Activated naive CD4-positive, alpha-beta T cell treated with anti-CD3 and anti-CD28 coated beads, Interleukin-2, amount 10 ng/mL, durations not matched to agents 7 days and 5 days (primary cell): ENCODE data around the gene EHD3.

Experiments used
- CTCF ChIA-PET: fragments of 350-600 bp; sonication (Branson Sonifier 250); formaldehyde crosslinking; loops from one replicate; lab custom pipeline; 2021; ENCODE audit warnings: antibody characterized with exemption; lab: Charles Lee
- DNase-seq: peaks from one replicate; pipeline ENCODE4 v3.0.0-alpha.2; 2020
- H3K27ac Mint-ChIP-seq: one replicate; pipeline ENCODE4 v1.8.0; 2021; ENCODE audit warnings: mild to moderate bottlenecking, moderate library complexity, mixed read lengths
- H3K27me3 Mint-ChIP-seq: one replicate; pipeline ENCODE4 v1.8.0; 2021; ENCODE audit warnings: mild to moderate bottlenecking, mixed read lengths
- H3K36me3 Mint-ChIP-seq: one replicate; pipeline ENCODE4 v1.8.0; 2021; ENCODE audit warnings: mixed read lengths
- H3K4me1 Mint-ChIP-seq: one replicate; pipeline ENCODE4 v1.8.0; 2021; ENCODE audit warnings: mixed read lengths
- H3K4me3 Mint-ChIP-seq: one replicate; pipeline ENCODE4 v1.8.0; 2021; ENCODE audit warnings: mild to moderate bottlenecking, moderate library complexity, mixed read lengths
- H3K9me3 Mint-ChIP-seq: one replicate; pipeline ENCODE4 v1.8.0; 2021; ENCODE audit warnings: mixed read lengths

The EHD3 gene

DNA sequence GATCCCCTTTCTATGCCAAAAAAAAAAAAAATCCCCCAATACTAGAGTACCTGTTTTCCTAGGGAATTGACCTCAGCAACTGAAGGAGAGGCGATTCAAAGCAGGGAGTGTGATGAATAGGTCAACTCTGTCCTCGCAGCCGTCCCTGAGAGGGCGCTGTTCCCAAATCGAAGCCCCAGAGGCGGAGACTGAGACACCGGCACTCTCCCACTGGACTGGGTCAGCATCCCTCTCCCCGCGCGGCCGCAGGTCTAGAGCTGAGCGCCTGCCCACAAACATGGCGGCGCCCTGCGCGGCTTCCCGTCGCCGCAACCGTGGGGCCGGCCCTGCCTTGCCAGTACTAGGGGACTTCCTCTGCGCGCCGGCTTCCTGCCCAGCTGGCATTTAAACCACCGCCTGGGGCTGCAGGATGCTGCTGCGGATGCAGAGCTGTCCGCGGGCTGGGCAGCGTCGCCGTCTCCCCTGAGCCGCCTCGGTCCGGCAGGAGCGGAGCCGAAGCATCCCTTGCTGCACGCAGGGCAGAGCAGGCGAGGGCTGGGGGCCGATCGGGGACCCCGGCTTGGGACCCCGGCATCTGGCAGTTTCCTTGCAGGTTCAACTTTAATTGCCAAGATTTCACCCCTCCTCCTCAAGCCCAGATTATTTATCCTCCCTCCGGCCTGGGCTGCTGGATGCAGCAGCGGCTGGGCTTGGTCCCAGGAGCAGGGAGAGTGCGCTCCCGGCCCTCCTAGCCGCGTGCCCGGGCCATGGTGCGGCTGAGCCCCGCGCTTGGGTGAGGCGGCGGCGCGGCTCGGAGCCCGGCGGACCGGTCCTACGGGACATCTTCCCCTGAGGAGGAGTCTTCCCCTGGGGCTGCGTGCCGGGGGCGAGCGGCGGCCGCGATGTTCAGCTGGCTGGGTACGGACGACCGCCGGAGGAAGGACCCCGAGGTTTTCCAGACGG lies at the start of gene EHD3:
TSS of gene EHD3 (plus strand) at position 412 of the 942 bp plus-strand sequence. CDS start at position 882, 470 bp downstream.
- CTCF ChIA-PET, result interaction anchor here (1.4 to 3.1 kb wide), 2 partner anchors 100 to 522 kb away, joined by 4 to 13 read pairs; no protein-coding TSS in a partner anchor
- Mint-ChIP-seq H3K27ac (peak within 1 kb of the TSS; percentile 58), H3K27me3 (peaks cover 16% of the 10 kb centered on the region), H3K9me3 (no peaks in the 10 kb centered on the region), H3K36me3 (no peaks in the 10 kb centered on the region), H3K4me1 (peaks cover 15% of the 10 kb centered on the region), H3K4me3 (peak within 1 kb of the TSS; percentile 62)
- peak; percentile 84 for DNase-seq

GRCh38 chr2:31187166-31187565 lies 46.8 kb upstream of the EHD3 start:
- peaks cover 9% of the 10 kb centered on the region for H3K27me3 Mint-ChIP-seq
- no peak overlapping the region for H3K4me3 Mint-ChIP-seq
- no peaks in the 10 kb centered on the region for H3K36me3 Mint-ChIP-seq
- no peaks in the 10 kb centered on the region for H3K9me3 Mint-ChIP-seq
- no peak for DNase-seq
- CTCF ChIA-PET, result no interaction called here
- no peak overlapping the region for H3K27ac Mint-ChIP-seq
- H3K4me1 Mint-ChIP-seq, result no peaks in the 10 kb centered on the region

- CTCF ChIA-PET, result no interaction called here
- Mint-ChIP-seq H3K9me3 (no peaks in the 10 kb centered on the region), H3K27ac (no peak overlapping the region), H3K4me1 (no peaks in the 10 kb centered on the region), H3K4me3 (no peak overlapping the region), H3K36me3 (no peaks in the 10 kb centered on the region), H3K27me3 (peaks cover 9% of the 10 kb centered on the region)
- DNase-seq, result no peak
These were observed 45.8 kb upstream of the EHD3 start for GRCh38 chr2:31188131-31188530.

GRCh38 chr2:31189141-31189540 lies 44.8 kb upstream of the EHD3 start:
- Mint-ChIP-seq H3K4me1 (no peaks in the 10 kb centered on the region), H3K9me3 (no peaks in the 10 kb centered on the region), H3K4me3 (no peak overlapping the region), H3K27me3 (peaks cover 3% of the 10 kb centered on the region), H3K27ac (no peak overlapping the region), H3K36me3 (no peaks in the 10 kb centered on the region)
- CTCF ChIA-PET, result no interaction called here
- no peak for DNase-seq

DNA sequence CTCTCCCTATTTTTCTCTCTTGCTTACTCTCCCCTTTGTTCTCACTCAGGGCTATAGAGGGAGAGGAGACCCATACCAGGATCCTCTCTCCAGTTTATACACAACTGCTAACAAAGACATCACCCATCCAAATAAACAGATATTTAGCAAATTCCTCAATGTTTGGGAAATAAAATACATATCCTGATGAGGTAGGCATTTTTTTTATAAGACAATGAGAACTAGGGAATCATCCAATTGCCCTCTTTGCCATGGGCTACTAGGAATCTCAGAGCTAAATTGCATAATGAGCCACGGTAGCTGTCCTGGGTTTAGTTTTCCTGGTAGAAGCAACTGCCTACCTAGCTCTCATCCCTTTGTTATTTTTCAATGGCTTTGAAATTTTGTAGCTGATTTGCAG lies 43.8 kb upstream of the EHD3 start:
- no peak for DNase-seq
- Mint-ChIP-seq H3K4me1 (no peaks in the 10 kb centered on the region), H3K9me3 (no peaks in the 10 kb centered on the region), H3K27me3 (no peaks in the 10 kb centered on the region), H3K4me3 (no peak overlapping the region), H3K27ac (no peak overlapping the region), H3K36me3 (no peaks in the 10 kb centered on the region)
- CTCF ChIA-PET, result interaction anchor here (0.7 kb wide), 1 partner anchor 144 kb away, joined by 4 read pairs; no protein-coding TSS in a partner anchor

DNA sequence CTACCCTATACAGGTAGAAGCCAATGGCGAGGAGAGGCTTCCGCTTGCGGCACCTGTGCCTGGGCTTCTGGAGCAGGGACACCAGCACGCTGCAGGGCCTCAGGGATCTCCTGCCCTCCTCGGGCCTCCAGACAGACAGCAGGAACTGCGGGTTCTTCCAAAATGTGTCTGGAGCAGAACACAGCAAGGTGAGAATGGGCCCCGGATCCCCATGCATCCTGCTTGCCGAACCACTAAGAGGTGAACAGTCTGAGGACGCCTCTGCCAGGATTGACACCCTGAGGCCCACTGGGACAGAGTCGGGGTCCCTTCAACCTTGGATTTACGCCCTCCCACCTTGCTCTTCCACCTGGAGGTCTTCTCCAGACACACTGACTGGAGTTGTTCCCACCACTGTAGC lies 42.0 kb upstream of the EHD3 start:
- no peak for DNase-seq
- Mint-ChIP-seq H3K9me3 (no peaks in the 10 kb centered on the region), H3K4me3 (no peak overlapping the region), H3K36me3 (no peaks in the 10 kb centered on the region), H3K4me1 (no peaks in the 10 kb centered on the region), H3K27me3 (no peaks in the 10 kb centered on the region), H3K27ac (no peak overlapping the region)
- CTCF ChIA-PET, result no interaction called here

DNA sequence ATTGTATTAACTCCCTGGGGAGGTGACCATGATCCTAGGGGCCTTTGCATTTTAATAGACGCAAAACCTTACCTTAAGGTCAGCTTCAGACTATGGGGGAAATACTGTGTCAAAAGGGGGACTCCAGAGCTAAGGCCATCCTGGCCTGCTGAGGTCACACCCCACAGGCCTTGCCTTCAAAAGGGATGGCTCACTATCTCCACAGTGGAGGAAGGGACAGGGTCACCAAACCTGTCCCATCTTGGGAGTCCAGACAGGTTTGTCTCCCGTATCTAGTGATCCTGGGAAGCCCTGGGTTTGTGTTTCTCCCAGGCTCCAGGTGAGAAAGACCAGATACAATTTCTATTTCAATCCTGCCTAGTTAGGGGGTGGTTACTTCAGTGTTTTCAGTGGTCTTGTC lies 41.6 kb upstream of the EHD3 start:
- Mint-ChIP-seq H3K27ac (no peak overlapping the region), H3K27me3 (no peaks in the 10 kb centered on the region), H3K9me3 (no peaks in the 10 kb centered on the region), H3K4me1 (no peaks in the 10 kb centered on the region), H3K36me3 (no peaks in the 10 kb centered on the region), H3K4me3 (no peak overlapping the region)
- CTCF ChIA-PET, result no interaction called here
- DNase-seq, result no peak

DNA sequence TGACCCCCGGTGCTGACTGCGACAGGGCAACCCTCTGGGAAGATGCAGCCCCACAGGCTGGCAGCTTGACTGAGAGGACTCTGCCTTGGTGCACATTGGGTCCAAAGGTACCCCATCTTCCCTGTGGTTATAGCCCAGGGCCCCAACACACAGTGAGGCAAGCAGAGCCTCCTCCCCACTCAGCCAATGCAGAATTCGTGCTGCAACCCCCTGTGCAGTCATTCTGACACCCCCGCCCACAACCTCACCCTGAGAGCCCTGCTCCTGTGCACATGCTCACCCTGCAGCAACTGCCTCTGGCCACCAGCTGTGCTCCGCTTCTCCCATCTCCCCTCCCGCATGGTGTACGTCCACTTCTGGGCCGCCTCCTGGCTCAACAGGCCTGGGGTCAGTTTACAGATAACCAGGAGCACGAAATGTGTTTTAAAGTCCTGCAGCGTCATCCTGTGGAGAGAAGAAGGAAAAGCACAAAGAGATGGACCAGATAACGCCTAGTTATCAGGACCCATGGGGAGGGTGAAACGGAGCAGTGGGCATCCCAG lies 41.0 kb upstream of the EHD3 start:
- CTCF ChIA-PET, result no interaction called here
- Mint-ChIP-seq H3K4me3 (no peak overlapping the region), H3K27me3 (no peaks in the 10 kb centered on the region), H3K9me3 (no peaks in the 10 kb centered on the region), H3K27ac (no peak overlapping the region), H3K36me3 (no peaks in the 10 kb centered on the region), H3K4me1 (no peaks in the 10 kb centered on the region)
- DNase-seq, result no peak

GRCh38 chr2:31193806-31194205 lies 40.1 kb upstream of the EHD3 start:
- H3K4me1 Mint-ChIP-seq, result no peaks in the 10 kb centered on the region
- H3K27me3 Mint-ChIP-seq, result no peaks in the 10 kb centered on the region
- no peak overlapping the region for H3K27ac Mint-ChIP-seq
- no peak for DNase-seq
- no peaks in the 10 kb centered on the region for H3K36me3 Mint-ChIP-seq
- H3K9me3 Mint-ChIP-seq, result no peaks in the 10 kb centered on the region
- CTCF ChIA-PET, result no interaction called here
- H3K4me3 Mint-ChIP-seq, result no peak overlapping the region

DNA sequence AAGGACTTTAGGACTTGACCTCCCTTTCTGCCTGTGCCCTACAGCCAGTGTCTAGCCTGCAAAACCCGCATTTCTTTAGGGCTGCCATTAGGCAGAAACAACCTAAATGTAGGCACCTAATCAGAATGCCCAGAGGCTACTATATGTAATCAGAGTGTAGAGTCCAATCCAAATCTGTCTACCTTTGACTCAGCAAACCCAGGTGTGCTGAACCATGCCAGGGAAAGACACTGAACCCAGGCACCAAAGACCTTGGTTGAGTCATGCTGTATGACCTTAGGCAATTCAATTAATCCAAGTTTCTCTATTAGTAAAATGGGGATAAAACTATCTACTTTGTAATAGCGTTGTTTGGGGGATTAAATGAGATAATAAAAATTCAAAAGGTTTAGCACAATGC lies 37.3 kb upstream of the EHD3 start:
- Mint-ChIP-seq H3K27me3 (no peaks in the 10 kb centered on the region), H3K9me3 (no peaks in the 10 kb centered on the region), H3K36me3 (no peaks in the 10 kb centered on the region), H3K27ac (no peak overlapping the region), H3K4me1 (no peaks in the 10 kb centered on the region), H3K4me3 (no peak overlapping the region)
- no peak for DNase-seq
- CTCF ChIA-PET, result interaction anchor here (1.1 to 1.2 kb wide), 2 partner anchors 16 to 26 kb away, joined by 3 read pairs; no protein-coding TSS in a partner anchor

- no peaks in the 10 kb centered on the region for H3K9me3 Mint-ChIP-seq
- no peaks in the 10 kb centered on the region for H3K27me3 Mint-ChIP-seq
- no peaks in the 10 kb centered on the region for H3K4me1 Mint-ChIP-seq
- H3K4me3 Mint-ChIP-seq, result no peak overlapping the region
- H3K27ac Mint-ChIP-seq, result no peak overlapping the region
- DNase-seq, result no peak
- CTCF ChIA-PET, result no interaction called here
- H3K36me3 Mint-ChIP-seq, result no peaks in the 10 kb centered on the region
These were observed 36.8 kb upstream of the EHD3 start for GRCh38 chr2:31197166-31197565.

DNA sequence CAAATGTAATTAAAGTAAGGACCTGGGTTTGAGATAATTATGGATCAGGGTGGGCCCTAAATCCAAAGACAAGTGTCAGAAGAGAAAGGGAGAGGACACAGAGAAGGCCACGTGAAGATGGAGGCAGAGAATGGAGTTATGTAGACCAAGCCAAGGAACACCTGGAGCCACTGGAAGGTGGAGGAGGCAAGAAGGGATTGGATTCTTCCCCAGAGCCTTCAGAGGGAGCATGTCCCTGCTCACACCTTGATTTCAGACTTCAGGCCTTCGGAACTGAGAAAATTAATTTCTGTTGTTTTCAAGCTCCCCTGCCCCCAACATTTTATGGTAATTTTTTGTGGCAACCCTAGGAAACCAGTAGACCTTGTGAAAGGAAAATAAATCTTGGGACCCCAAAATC lies 36.3 kb upstream of the EHD3 start:
- CTCF ChIA-PET, result no interaction called here
- Mint-ChIP-seq H3K9me3 (no peaks in the 10 kb centered on the region), H3K4me1 (no peaks in the 10 kb centered on the region), H3K27ac (no peak overlapping the region), H3K27me3 (no peaks in the 10 kb centered on the region), H3K36me3 (no peaks in the 10 kb centered on the region), H3K4me3 (no peak overlapping the region)
- no peak for DNase-seq

GRCh38 chr2:31199206-31199605 lies 34.7 kb upstream of the EHD3 start:
- CTCF ChIA-PET, result no interaction called here
- H3K27ac Mint-ChIP-seq, result no peak overlapping the region
- H3K36me3 Mint-ChIP-seq, result no peaks in the 10 kb centered on the region

GRCh38 chr2:31200972-31201371 lies 33.0 kb upstream of the EHD3 start:
- Mint-ChIP-seq H3K4me3 (no peak overlapping the region), H3K36me3 (no peaks in the 10 kb centered on the region), H3K9me3 (no peaks in the 10 kb centered on the region), H3K4me1 (no peaks in the 10 kb centered on the region), H3K27me3 (no peaks in the 10 kb centered on the region), H3K27ac (no peak overlapping the region)
- CTCF ChIA-PET, result no interaction called here
- DNase-seq, result no peak

More at GRCh38 chr2:31199206-31199605, 34.7 kb upstream of the EHD3 start:
- no peaks in the 10 kb centered on the region for H3K27me3 Mint-ChIP-seq
- H3K4me3 Mint-ChIP-seq, result no peak overlapping the region
- H3K9me3 Mint-ChIP-seq, result no peaks in the 10 kb centered on the region
- H3K4me1 Mint-ChIP-seq, result no peaks in the 10 kb centered on the region
- DNase-seq, result no peak

GRCh38 chr2:31202041-31202440 lies 31.9 kb upstream of the EHD3 start:
- H3K4me3 Mint-ChIP-seq, result no peak overlapping the region
- H3K27me3 Mint-ChIP-seq, result no peaks in the 10 kb centered on the region
- DNase-seq, result no peak
- CTCF ChIA-PET, result no interaction called here
- no peaks in the 10 kb centered on the region for H3K9me3 Mint-ChIP-seq
- H3K27ac Mint-ChIP-seq, result no peak overlapping the region
- H3K36me3 Mint-ChIP-seq, result no peaks in the 10 kb centered on the region
- H3K4me1 Mint-ChIP-seq, result no peaks in the 10 kb centered on the region
